Measurements from ENCODE around the gene ABCA1.

GRCh38 chr9:104794070-104794469, 133.9 kb downstream of the ABCA1 start:
- TF ChIP-seq POLR2A (IDR thresholded peaks at IDR 0.05): no peak
- TF ChIP-seq, protein P1, sequence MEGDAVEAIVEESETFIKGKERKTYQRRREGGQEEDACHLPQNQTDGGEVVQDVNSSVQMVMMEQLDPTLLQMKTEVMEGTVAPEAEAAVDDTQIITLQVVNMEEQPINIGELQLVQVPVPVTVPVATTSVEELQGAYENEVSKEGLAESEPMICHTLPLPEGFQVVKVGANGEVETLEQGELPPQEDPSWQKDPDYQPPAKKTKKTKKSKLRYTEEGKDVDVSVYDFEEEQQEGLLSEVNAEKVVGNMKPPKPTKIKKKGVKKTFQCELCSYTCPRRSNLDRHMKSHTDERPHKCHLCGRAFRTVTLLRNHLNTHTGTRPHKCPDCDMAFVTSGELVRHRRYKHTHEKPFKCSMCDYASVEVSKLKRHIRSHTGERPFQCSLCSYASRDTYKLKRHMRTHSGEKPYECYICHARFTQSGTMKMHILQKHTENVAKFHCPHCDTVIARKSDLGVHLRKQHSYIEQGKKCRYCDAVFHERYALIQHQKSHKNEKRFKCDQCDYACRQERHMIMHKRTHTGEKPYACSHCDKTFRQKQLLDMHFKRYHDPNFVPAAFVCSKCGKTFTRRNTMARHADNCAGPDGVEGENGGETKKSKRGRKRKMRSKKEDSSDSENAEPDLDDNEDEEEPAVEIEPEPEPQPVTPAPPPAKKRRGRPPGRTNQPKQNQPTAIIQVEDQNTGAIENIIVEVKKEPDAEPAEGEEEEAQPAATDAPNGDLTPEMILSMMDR (IDR thresholded peaks at IDR 0.05): no peak
